Measurements from ENCODE around the gene TRIM31. TPM values are rescaled to one million over a fixed set of nuclear protein-coding genes. Genes with fewer than 3 reads are reported as not detected.

TRIM31 gene
- polyA plus RNA-seq, 2 donors, result 0.11 to 0.22 TPM

- no peaks in the 10 kb centered on the region for H3K36me3 ChIP-seq (ENCODE audit: control insufficient read depth in 2 of 2, insufficient read depth in 2 of 2, low read length in 1 of 2)
- H3K9me3 ChIP-seq (ENCODE audit: control insufficient read depth in 2 of 2, insufficient read depth in 1 of 2, low read depth in 1 of 2, low read length in 1 of 2), result no peaks in the 10 kb centered on the region
- no peaks in the 10 kb centered on the region for H3K27me3 ChIP-seq (ENCODE audit: control insufficient read depth in 1 of 2, insufficient read depth in 2 of 2, low read length in 2 of 2)
- no peak overlapping the region for H3K4me3 ChIP-seq (ENCODE audit: low read depth in 1 of 2, low read length in 2 of 2)
- 83 to 86% methylated on average over 2 of the region's 2 CpGs for WGBS, 2 donors
- H3K27ac ChIP-seq (ENCODE audit: low read depth in 2 of 2, low read length in 1 of 2), result no peak overlapping the region
- no peaks in the 10 kb centered on the region for H3K4me1 ChIP-seq (ENCODE audit: control insufficient read depth in 2 of 2, insufficient read depth in 2 of 2, low read length in 1 of 2)
These were observed 42.8 kb upstream of the TRIM31 start for GRCh38 chr6:30155520-30156261.

- Histone ChIP-seq H3K4me1 (ENCODE audit: control insufficient read depth in 2 of 2, insufficient read depth in 2 of 2, low read length in 1 of 2) (no peaks in the 10 kb centered on the region), H3K36me3 (ENCODE audit: control insufficient read depth in 2 of 2, insufficient read depth in 2 of 2, low read length in 1 of 2) (no peaks in the 10 kb centered on the region), H3K27me3 (ENCODE audit: control insufficient read depth in 1 of 2, insufficient read depth in 2 of 2, low read length in 2 of 2) (no peaks in the 10 kb centered on the region), H3K27ac (ENCODE audit: low read depth in 2 of 2, low read length in 1 of 2) (no peak overlapping the region), H3K9me3 (ENCODE audit: control insufficient read depth in 2 of 2, insufficient read depth in 1 of 2, low read depth in 1 of 2, low read length in 1 of 2) (no peaks in the 10 kb centered on the region), H3K4me3 (ENCODE audit: low read depth in 1 of 2, low read length in 2 of 2) (no peak overlapping the region)
- 50 to 58% methylated on average over 12 of the region's 12 CpGs for WGBS, 2 donors
These were observed 42.0 kb upstream of the TRIM31 start for GRCh38 chr6:30154709-30155519.

DNA sequence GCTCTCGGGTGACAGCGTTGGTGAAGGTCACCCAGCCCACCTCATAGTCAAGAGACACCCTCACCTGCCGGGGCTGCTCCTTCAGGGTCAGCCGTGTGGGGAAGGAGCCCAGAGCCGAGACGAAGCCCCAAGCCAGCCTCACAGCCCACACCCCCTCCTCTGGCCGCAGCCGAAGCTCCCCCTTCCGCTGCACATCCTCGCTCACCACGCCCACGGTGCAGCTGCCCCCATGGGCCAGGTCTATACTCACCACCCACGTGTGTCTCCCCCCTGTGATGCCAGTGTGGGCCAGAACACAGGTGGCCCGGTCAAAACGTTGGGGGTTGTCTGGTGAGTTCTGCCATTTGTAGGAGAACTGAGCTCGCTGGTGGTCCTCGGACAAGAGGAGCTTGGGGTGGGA lies 41.2 kb upstream of the TRIM31 start:
- H3K36me3 ChIP-seq (ENCODE audit: control insufficient read depth in 2 of 2, insufficient read depth in 2 of 2, low read length in 1 of 2), result no peaks in the 10 kb centered on the region
- WGBS, 2 donors, result 84 to 87% methylated on average over 17 of the region's 17 CpGs
- no peaks in the 10 kb centered on the region for H3K4me1 ChIP-seq (ENCODE audit: control insufficient read depth in 2 of 2, insufficient read depth in 2 of 2, low read length in 1 of 2)
- H3K4me3 ChIP-seq (ENCODE audit: low read depth in 1 of 2, low read length in 2 of 2), result no peak overlapping the region
- H3K27ac ChIP-seq (ENCODE audit: low read depth in 2 of 2, low read length in 1 of 2), result no peak overlapping the region
- no peaks in the 10 kb centered on the region for H3K27me3 ChIP-seq (ENCODE audit: control insufficient read depth in 1 of 2, insufficient read depth in 2 of 2, low read length in 2 of 2)
- H3K9me3 ChIP-seq (ENCODE audit: control insufficient read depth in 2 of 2, insufficient read depth in 1 of 2, low read depth in 1 of 2, low read length in 1 of 2), result no peaks in the 10 kb centered on the region

DNA sequence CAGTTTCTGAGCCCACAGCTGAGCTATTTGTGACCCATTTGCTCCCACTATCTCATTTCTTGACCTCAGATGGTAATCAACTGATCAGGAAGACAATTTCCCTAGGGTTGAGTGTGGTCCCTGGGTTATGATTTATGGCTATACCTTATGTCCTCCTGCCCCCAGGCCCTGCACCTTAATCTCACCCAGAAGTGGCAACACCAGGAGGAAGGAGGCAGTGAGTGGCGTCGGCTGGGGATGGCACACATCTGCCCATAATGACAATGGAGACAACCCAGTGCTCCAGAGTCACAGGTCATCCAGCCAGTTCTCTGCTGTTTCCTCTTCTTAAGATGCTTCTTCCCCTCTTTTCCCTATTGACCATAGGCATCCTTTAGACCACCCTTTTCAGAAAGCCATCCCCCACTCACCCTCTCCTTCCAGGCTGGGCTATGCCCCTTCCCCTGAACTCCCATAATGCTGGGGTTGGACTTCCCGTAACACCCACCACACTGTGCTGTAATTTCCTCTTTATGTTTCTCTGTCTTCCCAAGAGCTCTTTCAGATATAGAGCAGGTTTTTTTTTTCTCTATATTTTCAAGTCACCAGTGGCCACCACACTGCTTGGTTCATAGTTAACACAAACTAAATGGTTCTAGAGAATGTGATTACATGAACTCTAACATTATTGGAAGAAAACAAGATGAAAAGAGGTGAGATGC lies 40.2 kb upstream of the TRIM31 start:
- Histone ChIP-seq H3K9me3 (ENCODE audit: control insufficient read depth in 2 of 2, insufficient read depth in 1 of 2, low read depth in 1 of 2, low read length in 1 of 2) (no peaks in the 10 kb centered on the region), H3K4me1 (ENCODE audit: control insufficient read depth in 2 of 2, insufficient read depth in 2 of 2, low read length in 1 of 2) (no peaks in the 10 kb centered on the region), H3K36me3 (ENCODE audit: control insufficient read depth in 2 of 2, insufficient read depth in 2 of 2, low read length in 1 of 2) (no peaks in the 10 kb centered on the region), H3K4me3 (ENCODE audit: low read depth in 1 of 2, low read length in 2 of 2) (no peak overlapping the region), H3K27ac (ENCODE audit: low read depth in 2 of 2, low read length in 1 of 2) (no peak overlapping the region), H3K27me3 (ENCODE audit: control insufficient read depth in 1 of 2, insufficient read depth in 2 of 2, low read length in 2 of 2) (no peaks in the 10 kb centered on the region)
- WGBS, 2 donors, result 70 to 85% methylated on average over 3 of the region's 3 CpGs

- Histone ChIP-seq H3K4me1 (ENCODE audit: control insufficient read depth in 2 of 2, insufficient read depth in 2 of 2, low read length in 1 of 2) (no peaks in the 10 kb centered on the region), H3K9me3 (ENCODE audit: control insufficient read depth in 2 of 2, insufficient read depth in 1 of 2, low read depth in 1 of 2, low read length in 1 of 2) (no peaks in the 10 kb centered on the region), H3K4me3 (ENCODE audit: low read depth in 1 of 2, low read length in 2 of 2) (no peak overlapping the region), H3K27me3 (ENCODE audit: control insufficient read depth in 1 of 2, insufficient read depth in 2 of 2, low read length in 2 of 2) (no peaks in the 10 kb centered on the region), H3K36me3 (ENCODE audit: control insufficient read depth in 2 of 2, insufficient read depth in 2 of 2, low read length in 1 of 2) (no peaks in the 10 kb centered on the region), H3K27ac (ENCODE audit: low read depth in 2 of 2, low read length in 1 of 2) (no peak overlapping the region)
- 59 to 61% methylated on average over 4 of the region's 4 CpGs for WGBS, 2 donors
These were observed 39.3 kb upstream of the TRIM31 start for GRCh38 chr6:30152016-30152673.

DNA sequence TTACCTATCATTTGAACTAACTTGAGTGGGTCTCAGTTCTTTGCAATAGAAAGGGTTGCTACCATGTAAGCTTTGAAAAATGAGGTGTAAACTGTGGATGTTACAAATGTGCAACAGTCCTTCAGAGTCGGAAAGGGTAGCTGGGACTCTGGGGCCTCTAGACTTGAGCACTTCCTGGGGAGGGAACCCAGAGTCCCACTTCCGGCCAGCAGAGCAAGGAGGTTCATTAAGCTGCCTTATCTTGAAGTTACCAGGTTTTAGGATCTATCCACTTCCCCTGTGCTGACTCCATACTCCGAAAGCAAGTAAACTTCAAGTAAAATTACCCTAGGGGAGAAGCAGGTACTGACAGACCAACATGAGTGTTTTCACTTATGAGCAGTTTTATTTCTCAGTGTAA lies 38.7 kb upstream of the TRIM31 start:
- Histone ChIP-seq H3K9me3 (ENCODE audit: control insufficient read depth in 2 of 2, insufficient read depth in 1 of 2, low read depth in 1 of 2, low read length in 1 of 2) (no peaks in the 10 kb centered on the region), H3K27ac (ENCODE audit: low read depth in 2 of 2, low read length in 1 of 2) (no peak overlapping the region), H3K27me3 (ENCODE audit: control insufficient read depth in 1 of 2, insufficient read depth in 2 of 2, low read length in 2 of 2) (no peaks in the 10 kb centered on the region), H3K4me1 (ENCODE audit: control insufficient read depth in 2 of 2, insufficient read depth in 2 of 2, low read length in 1 of 2) (no peaks in the 10 kb centered on the region), H3K36me3 (ENCODE audit: control insufficient read depth in 2 of 2, insufficient read depth in 2 of 2, low read length in 1 of 2) (no peaks in the 10 kb centered on the region), H3K4me3 (ENCODE audit: low read depth in 1 of 2, low read length in 2 of 2) (no peak overlapping the region)
- WGBS, 2 donors, result 56 to 63% methylated on average over 3 of the region's 3 CpGs

- no peaks in the 10 kb centered on the region for H3K4me1 ChIP-seq (ENCODE audit: control insufficient read depth in 2 of 2, insufficient read depth in 2 of 2, low read length in 1 of 2)
- no peak overlapping the region for H3K27ac ChIP-seq (ENCODE audit: low read depth in 2 of 2, low read length in 1 of 2)
- 82 to 85% methylated on average over 10 of the region's 10 CpGs for WGBS, 2 donors
- H3K36me3 ChIP-seq (ENCODE audit: control insufficient read depth in 2 of 2, insufficient read depth in 2 of 2, low read length in 1 of 2), result no peaks in the 10 kb centered on the region
- H3K27me3 ChIP-seq (ENCODE audit: control insufficient read depth in 1 of 2, insufficient read depth in 2 of 2, low read length in 2 of 2), result no peaks in the 10 kb centered on the region
- no peak overlapping the region for H3K4me3 ChIP-seq (ENCODE audit: low read depth in 1 of 2, low read length in 2 of 2)
- no peaks in the 10 kb centered on the region for H3K9me3 ChIP-seq (ENCODE audit: control insufficient read depth in 2 of 2, insufficient read depth in 1 of 2, low read depth in 1 of 2, low read length in 1 of 2)
These were observed 37.9 kb upstream of the TRIM31 start for GRCh38 chr6:30150671-30151395.

DNA sequence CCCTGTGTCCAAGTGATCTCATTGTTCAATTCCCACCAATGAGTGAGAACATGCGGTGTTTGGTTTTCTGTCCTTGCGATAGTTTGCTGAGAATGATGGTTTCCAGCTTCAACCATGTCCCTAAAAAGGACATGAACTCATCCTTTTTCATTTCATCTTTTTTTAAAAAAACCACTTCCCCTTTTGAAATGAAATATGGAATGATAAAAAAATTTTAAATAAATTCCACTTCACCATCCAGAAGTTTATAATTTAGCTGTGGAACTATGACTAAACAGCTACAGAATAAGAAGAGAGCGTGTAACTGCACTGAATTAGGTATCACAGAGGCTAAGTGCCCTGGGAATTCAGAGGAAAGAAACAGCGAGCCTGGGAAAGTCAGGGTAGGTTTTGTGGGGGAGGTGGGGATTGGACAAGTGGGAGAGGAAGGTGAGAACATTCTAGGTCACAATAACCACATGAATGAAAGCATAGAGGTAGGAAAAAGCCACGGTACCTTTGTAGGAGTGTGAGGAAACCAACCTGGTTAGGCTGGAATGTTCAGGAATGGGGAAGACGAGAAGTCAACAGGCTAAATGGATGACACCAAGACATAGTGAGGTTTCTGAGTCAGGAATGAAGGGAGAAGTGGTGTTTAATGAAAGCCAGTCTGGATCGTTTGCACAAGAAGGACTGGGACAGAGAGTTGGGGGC lies 37.1 kb upstream of the TRIM31 start:
- Histone ChIP-seq H3K36me3 (ENCODE audit: control insufficient read depth in 2 of 2, insufficient read depth in 2 of 2, low read length in 1 of 2) (no peaks in the 10 kb centered on the region), H3K27me3 (ENCODE audit: control insufficient read depth in 1 of 2, insufficient read depth in 2 of 2, low read length in 2 of 2) (no peaks in the 10 kb centered on the region), H3K4me1 (ENCODE audit: control insufficient read depth in 2 of 2, insufficient read depth in 2 of 2, low read length in 1 of 2) (no peaks in the 10 kb centered on the region), H3K27ac (ENCODE audit: low read depth in 2 of 2, low read length in 1 of 2) (no peak overlapping the region), H3K9me3 (ENCODE audit: control insufficient read depth in 2 of 2, insufficient read depth in 1 of 2, low read depth in 1 of 2, low read length in 1 of 2) (no peaks in the 10 kb centered on the region), H3K4me3 (ENCODE audit: low read depth in 1 of 2, low read length in 2 of 2) (no peak overlapping the region)
- WGBS, 2 donors, result 67 to 70% methylated on average over 7 of the region's 7 CpGs

Measured in esophagus (tissue), 2 donors.